Measurements from ENCODE around the gene APOA1.

The APOA1 gene

GRCh38 chr11:116827461-116827860, 10.0 kb downstream of the APOA1 start:
- DNase-seq, result no peak
- no peaks in the 10 kb centered on the region for H3K36me3 ChIP-seq
- no peak overlapping the region for H3K4me3 ChIP-seq (ENCODE audit: low read depth, low read length)
- H3K27me3 ChIP-seq (ENCODE audit: insufficient read depth, low read depth, severe bottlenecking), result no peaks in the 10 kb centered on the region
- H3K9me3 ChIP-seq (ENCODE audit: severe bottlenecking), result no peaks in the 10 kb centered on the region
- TF ChIP-seq CTCF (IDR thresholded peaks at IDR 0.05; ENCODE audit: low read depth, low read length), result no peak
- no peak overlapping the region for H3K27ac ChIP-seq

- H3K27ac ChIP-seq, result no peak overlapping the region
- TF ChIP-seq CTCF (IDR thresholded peaks at IDR 0.05; ENCODE audit: low read depth, low read length), result no peak
- no peak overlapping the region for H3K4me3 ChIP-seq (ENCODE audit: low read depth, low read length)
- no peaks in the 10 kb centered on the region for H3K27me3 ChIP-seq (ENCODE audit: insufficient read depth, low read depth, severe bottlenecking)
- H3K36me3 ChIP-seq, result no peaks in the 10 kb centered on the region
- H3K9me3 ChIP-seq (ENCODE audit: severe bottlenecking), result no peaks in the 10 kb centered on the region
- no peak for DNase-seq
Observed at GRCh38 chr11:116826751-116827431, 10.5 kb downstream of the APOA1 start.

GRCh38 chr11:116825854-116826750, 11.3 kb downstream of the APOA1 start:
- Histone ChIP-seq H3K27me3 (ENCODE audit: insufficient read depth, low read depth, severe bottlenecking) (no peaks in the 10 kb centered on the region), H3K27ac (no peak overlapping the region), H3K9me3 (ENCODE audit: severe bottlenecking) (no peaks in the 10 kb centered on the region), H3K4me3 (ENCODE audit: low read depth, low read length) (no peak overlapping the region), H3K36me3 (no peaks in the 10 kb centered on the region)
- TF ChIP-seq CTCF (IDR thresholded peaks at IDR 0.05; ENCODE audit: low read depth, low read length), result no peak
- no peak for DNase-seq

GRCh38 chr11:116825434-116825833, 12.0 kb downstream of the APOA1 start:
- H3K27ac ChIP-seq, result no peak overlapping the region
- H3K27me3 ChIP-seq (ENCODE audit: insufficient read depth, low read depth, severe bottlenecking), result no peaks in the 10 kb centered on the region
- no peak for TF ChIP-seq CTCF (IDR thresholded peaks at IDR 0.05; ENCODE audit: low read depth, low read length)
- no peaks in the 10 kb centered on the region for H3K36me3 ChIP-seq
- H3K9me3 ChIP-seq (ENCODE audit: severe bottlenecking), result no peaks in the 10 kb centered on the region
- DNase-seq, result no peak
- no peak overlapping the region for H3K4me3 ChIP-seq (ENCODE audit: low read depth, low read length)

- Histone ChIP-seq H3K27ac (no peak within 1 kb of the TSS), H3K36me3 (no peaks in the 10 kb centered on the region), H3K27me3 (ENCODE audit: insufficient read depth, low read depth, severe bottlenecking) (no peaks in the 10 kb centered on the region), H3K9me3 (ENCODE audit: severe bottlenecking) (no peaks in the 10 kb centered on the region), H3K4me3 (ENCODE audit: low read depth, low read length) (no peak within 1 kb of the TSS)
- no peak for DNase-seq
- no peak for TF ChIP-seq CTCF (IDR thresholded peaks at IDR 0.05; ENCODE audit: low read depth, low read length)
Observed at GRCh38 chr11:116823031-116823843, 14.2 kb downstream of the APOA1 start, which contains the start of gene APOA4. Gene APOA4, minus strand, starts transcription at chr11:116823304. Its CDS starts 113 bp downstream, at chr11:116823191.

Measured in WERI-Rb-1 (cell line).